ENCODE measurements around the gene LRIG1.

GRCh38 chr3:66499881-66500575 lies 794 bp downstream of the LRIG1 start:
- TF ChIP-seq CBX3 (IDR thresholded peaks at IDR 0.05; ENCODE audit: borderline replicate concordance in 1 of 2, low read length in 2 of 2) (no peak), CEBPB (tag; IDR thresholded peaks at IDR 0.05) (no peak)
